Measurements from ENCODE around the gene ICA1. TPM values are rescaled to one million over a fixed set of nuclear protein-coding genes. Genes with fewer than 3 reads are reported as not detected.

The ICA1 gene
- total RNA-seq, 2 experiments from 2014 or later, result 0.34 to 1.3 TPM

- POLR2A ChIA-PET, result no interaction called here
- Mint-ChIP-seq H3K4me3 (no peak overlapping the region), H3K27ac (no peak overlapping the region), H3K36me3 (ENCODE audit: low read depth) (no peaks in the 10 kb centered on the region), H3K27me3 (peaks cover 4% of the 10 kb centered on the region), H3K9me3 (no peaks in the 10 kb centered on the region), H3K4me1 (ENCODE audit: low read depth) (no peaks in the 10 kb centered on the region)
- no peak for DNase-seq
- CTCF ChIA-PET, result no interaction called here
- TF ChIP-seq CTCF (IDR thresholded peaks at IDR 0.05), result no peak
- intact Hi-C loops (cut with micrococcal nuclease), result no loop called here
- ATAC-seq, result no peak
These were observed 10.0 kb upstream of the ICA1 start for GRCh38 chr7:8271960-8272359.

DNA sequence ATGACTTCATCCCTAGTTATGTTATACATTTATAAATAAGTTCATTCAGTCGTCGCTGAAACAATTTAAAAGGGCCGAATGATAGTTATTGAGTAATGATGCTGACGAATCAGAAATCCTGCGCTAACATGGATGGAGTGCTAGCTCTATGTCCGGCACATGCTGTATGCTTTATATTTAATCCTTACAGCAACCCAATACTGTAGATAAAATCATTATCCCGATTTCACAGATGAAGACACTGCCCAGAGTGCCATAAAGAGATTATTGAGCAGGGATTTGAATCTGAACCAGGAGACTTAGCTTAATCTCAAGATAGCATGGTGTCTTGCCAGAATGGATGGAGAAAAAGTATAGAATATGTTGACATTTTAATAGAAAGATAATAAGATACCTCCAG lies 1.1 kb upstream of the ICA1 start:
- POLR2A ChIA-PET, result interaction anchor here (0.5 kb wide), 1 partner anchor 473 kb away, joined by 3 read pairs; no protein-coding TSS in a partner anchor
- H3K4me1 Mint-ChIP-seq (ENCODE audit: low read depth), result peaks cover 6% of the 10 kb centered on the region
- H3K36me3 Mint-ChIP-seq (ENCODE audit: low read depth), result no peaks in the 10 kb centered on the region
- H3K4me3 Mint-ChIP-seq, result peak overlapping the region; percentile 37
- intact Hi-C loops (cut with micrococcal nuclease), result no loop called here
- H3K27ac Mint-ChIP-seq, result no peak overlapping the region
- no peaks in the 10 kb centered on the region for H3K9me3 Mint-ChIP-seq
- ATAC-seq (no peak), DNase-seq (no peak)
- TF ChIP-seq CTCF (IDR thresholded peaks at IDR 0.05), result no peak
- H3K27me3 Mint-ChIP-seq, result peaks cover 56% of the 10 kb centered on the region
- CTCF ChIA-PET, result interaction anchor here (3.4 kb wide), 1 partner anchor 33 kb away, joined by 10 read pairs; no protein-coding TSS in a partner anchor

DNA sequence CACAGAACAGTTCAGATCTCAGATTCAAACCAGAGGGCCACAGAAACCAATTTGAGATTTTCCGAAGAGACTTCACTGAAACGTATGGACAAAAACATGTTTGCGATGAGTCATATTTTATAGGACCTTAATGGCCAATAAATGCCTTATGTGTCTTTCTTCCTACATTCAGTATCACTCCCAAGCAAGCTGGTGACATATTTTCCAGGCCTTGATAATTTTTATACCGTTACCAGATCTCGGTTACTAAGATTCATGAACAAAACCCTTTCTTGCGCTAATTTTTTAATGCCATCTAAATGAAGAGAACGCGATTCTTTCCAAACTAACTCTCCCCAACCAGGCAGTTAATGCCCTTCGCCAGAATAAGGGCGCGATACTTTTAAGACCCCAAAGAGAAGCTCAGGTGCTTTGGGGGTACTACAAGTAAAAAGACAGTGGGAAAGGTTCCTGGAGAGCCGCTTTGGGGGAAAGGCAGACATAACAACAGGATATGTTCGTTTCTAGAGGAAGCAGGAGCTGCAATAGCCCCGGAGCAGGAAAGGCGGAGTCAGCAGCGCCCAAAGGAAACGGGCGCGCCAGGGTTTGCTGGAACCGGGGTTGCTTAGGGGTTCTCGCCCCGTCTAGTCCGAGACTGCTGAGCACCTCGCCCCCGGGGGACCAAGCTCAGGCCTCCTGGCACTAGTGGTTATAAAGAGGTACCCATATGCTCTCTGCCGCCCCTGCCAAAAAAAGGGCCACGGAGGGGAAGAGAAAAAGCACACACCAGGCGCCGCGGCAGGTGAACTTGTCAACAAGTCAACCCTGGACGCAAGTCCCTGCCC lies 884 bp downstream of the ICA1 start:
- CTCF ChIA-PET, result interaction anchor here (0.9 kb wide), 1 partner anchor 11 kb away, joined by 3 read pairs; no protein-coding TSS in a partner anchor
- TF ChIP-seq CTCF (IDR thresholded peaks at IDR 0.05), result no peak
- Mint-ChIP-seq H3K27me3 (peaks cover 54% of the 10 kb centered on the region), H3K27ac (no peak overlapping the region), H3K9me3 (no peaks in the 10 kb centered on the region), H3K4me1 (ENCODE audit: low read depth) (peaks cover 6% of the 10 kb centered on the region), H3K4me3 (peak overlapping the region; percentile 67), H3K36me3 (ENCODE audit: low read depth) (no peaks in the 10 kb centered on the region)
- intact Hi-C loops (cut with micrococcal nuclease), result no loop called here
- POLR2A ChIA-PET, result interaction anchor here (0.6 kb wide), 1 partner anchor 394 kb away, joined by 3 read pairs; no protein-coding TSS in a partner anchor
- peak; percentile 37 for ATAC-seq
- DNase-seq, result peak; percentile 26

GRCh38 chr7:8259586-8260222 lies 2.3 kb downstream of the ICA1 start:
- Mint-ChIP-seq H3K27me3 (peaks cover 46% of the 10 kb centered on the region), H3K4me3 (no peak overlapping the region), H3K4me1 (ENCODE audit: low read depth) (peaks cover 6% of the 10 kb centered on the region), H3K9me3 (no peaks in the 10 kb centered on the region), H3K27ac (no peak overlapping the region), H3K36me3 (ENCODE audit: low read depth) (no peaks in the 10 kb centered on the region)
- ChIA-PET CTCF (no interaction called here), POLR2A (interaction anchor here (0.6 kb wide), 1 partner anchor 787 kb away, joined by 3 read pairs; no protein-coding TSS in a partner anchor)
- DNase-seq (no peak), ATAC-seq (no peak)
- no peak for TF ChIP-seq CTCF (IDR thresholded peaks at IDR 0.05)
- intact Hi-C loops (cut with micrococcal nuclease), result no loop called here

- ChIA-PET POLR2A (no interaction called here), CTCF (no interaction called here)
- DNase-seq (no peak), ATAC-seq (no peak)
- Mint-ChIP-seq H3K27ac (no peak overlapping the region), H3K36me3 (ENCODE audit: low read depth) (no peaks in the 10 kb centered on the region), H3K9me3 (no peaks in the 10 kb centered on the region), H3K4me1 (ENCODE audit: low read depth) (peaks cover 6% of the 10 kb centered on the region), H3K27me3 (peaks cover 39% of the 10 kb centered on the region), H3K4me3 (no peak overlapping the region)
- no peak for TF ChIP-seq CTCF (IDR thresholded peaks at IDR 0.05)
- intact Hi-C loops (cut with micrococcal nuclease), result no loop called here
These were observed 3.2 kb downstream of the ICA1 start for GRCh38 chr7:8258734-8259133.

Measured in activated CD8-positive, alpha-beta T cell treated with anti-CD3 and anti-CD28 coated beads for 36 hours (primary cell).